ENCODE data around the gene ACTMAP.

Gene ACTMAP

DNA sequence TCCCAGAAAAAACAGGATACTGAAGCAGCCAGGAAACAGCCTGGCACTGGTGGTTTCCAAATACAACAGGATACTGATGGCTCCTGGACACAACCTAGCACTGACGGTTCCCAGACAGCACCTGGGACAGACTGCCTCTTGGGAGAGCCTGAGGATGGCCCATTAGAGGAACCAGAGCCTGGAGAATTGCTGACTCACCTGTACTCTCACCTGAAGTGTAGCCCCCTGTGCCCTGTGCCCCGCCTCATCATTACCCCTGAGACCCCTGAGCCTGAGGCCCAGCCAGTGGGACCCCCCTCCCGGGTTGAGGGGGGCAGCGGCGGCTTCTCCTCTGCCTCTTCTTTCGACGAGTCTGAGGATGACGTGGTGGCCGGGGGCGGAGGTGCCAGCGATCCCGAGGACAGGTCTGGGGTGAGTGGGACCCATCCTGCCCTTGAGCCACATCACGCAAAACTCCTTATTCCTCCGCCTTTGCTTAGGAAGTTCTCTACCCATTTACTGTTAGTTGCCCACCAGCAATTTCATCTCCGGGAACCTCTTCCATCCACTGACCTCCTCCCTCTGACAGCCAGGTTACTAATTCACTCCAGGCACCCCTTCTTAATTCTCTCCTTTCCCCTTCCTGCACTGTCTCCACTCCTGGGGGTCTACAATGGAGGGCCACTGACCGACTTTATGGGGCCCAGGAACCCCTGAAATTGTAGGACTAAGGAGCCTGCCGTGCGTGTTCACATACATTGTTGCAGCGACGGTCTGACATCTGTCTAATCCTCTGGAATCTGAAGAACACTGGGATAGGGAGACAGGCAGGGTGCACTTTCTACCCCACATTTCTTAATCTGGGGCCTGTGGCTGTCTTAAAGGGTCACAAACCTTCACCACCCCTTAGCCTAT lies 32.1 kb downstream of the ACTMAP start:
- no peak for DNase-seq

DNA sequence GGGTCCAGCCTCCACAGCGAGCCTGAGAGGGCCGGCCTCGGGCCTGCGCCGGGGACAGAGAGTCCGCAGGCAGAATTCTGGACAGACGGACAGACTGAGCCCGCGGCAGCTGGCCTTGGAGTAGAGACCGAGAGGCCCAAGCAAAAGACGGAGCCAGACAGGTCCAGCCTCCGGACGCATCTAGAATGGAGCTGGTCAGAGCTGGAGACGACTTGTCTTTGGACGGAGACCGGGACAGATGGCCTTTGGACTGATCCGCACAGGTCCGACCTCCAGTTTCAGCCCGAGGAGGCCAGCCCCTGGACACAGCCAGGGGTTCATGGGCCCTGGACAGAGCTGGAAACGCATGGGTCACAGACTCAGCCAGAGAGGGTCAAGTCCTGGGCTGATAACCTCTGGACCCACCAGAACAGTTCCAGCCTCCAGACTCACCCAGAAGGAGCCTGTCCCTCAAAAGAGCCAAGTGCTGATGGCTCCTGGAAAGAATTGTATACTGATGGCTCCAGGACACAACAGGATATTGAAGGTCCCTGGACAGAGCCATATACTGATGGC lies 32.9 kb downstream of the ACTMAP start:
- peak; percentile 39 for DNase-seq

DNA sequence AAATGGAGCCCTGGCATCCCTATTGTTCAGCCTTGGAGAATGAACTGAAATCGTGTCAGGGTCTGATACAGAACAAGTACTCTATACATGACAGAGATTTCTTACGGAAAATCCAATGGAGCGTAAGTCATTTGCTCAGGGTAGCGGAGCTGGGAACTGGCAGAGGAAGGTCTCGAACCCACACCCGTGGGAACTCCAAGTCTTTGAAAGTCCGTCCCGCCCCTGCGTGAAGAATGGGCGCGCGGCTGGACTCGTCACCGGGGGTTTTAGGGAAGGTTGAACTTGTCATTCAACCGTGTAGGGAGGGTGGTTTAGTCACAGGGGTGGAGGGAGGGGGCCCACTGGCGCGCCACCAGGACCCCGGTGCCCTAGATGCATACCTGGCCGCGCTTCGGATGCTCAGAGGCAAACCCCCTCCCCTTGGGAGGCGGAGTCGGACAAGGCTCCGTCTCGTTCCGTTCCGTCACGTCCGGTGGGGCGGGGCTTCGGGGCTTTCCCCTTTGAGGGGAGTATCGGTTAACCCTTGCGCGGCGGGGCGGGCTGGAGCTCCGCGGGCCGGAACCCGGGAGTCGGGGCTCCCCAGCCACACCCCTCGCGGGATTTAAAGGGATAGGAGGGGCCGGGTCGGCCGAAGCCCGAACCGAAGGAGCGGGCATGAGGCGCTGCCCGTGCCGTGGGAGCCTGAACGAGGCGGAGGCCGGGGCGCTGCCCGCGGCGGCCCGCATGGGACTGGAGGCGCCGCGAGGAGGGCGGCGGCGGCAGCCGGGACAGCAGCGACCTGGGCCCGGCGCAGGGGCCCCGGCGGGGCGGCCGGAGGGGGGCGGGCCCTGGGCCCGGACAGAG lies 33.6 kb downstream of the ACTMAP start, which contains the start of the genes COQ8B and ITPKC:
Gene COQ8B, minus strand, starts transcription at position 405 of the 843 bp plus-strand sequence. CDS start 2,254 bp downstream, outside the sequence.
Gene ITPKC, plus strand, starts transcription at position 631 of the 843 bp plus-strand sequence. Its CDS starts 24 bp downstream, at position 655.
- DNase-seq: peak; percentile 100

DNA sequence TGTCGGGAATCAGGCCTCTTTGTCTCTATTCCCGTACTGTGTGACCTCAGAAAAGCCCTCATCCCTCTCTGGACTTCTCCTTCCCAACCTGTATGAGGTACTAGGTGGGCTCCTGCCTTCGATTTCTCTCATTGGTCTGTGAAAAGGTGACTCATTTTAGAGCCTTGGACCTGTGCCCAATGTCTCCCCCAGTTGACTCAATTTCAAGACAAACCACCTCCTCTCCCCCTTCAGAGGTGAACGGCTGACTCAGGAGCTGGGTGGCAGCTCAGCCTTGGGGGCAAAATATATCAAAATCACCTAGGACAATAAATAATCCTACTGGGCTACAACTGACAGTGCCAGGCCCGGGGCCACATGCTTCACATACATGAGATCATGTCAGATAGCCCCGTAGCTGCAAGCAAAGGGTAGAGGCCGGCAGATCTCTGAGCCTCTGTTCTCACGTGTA lies 34.2 kb downstream of the ACTMAP start:
- peak; percentile 82 for DNase-seq

DNA sequence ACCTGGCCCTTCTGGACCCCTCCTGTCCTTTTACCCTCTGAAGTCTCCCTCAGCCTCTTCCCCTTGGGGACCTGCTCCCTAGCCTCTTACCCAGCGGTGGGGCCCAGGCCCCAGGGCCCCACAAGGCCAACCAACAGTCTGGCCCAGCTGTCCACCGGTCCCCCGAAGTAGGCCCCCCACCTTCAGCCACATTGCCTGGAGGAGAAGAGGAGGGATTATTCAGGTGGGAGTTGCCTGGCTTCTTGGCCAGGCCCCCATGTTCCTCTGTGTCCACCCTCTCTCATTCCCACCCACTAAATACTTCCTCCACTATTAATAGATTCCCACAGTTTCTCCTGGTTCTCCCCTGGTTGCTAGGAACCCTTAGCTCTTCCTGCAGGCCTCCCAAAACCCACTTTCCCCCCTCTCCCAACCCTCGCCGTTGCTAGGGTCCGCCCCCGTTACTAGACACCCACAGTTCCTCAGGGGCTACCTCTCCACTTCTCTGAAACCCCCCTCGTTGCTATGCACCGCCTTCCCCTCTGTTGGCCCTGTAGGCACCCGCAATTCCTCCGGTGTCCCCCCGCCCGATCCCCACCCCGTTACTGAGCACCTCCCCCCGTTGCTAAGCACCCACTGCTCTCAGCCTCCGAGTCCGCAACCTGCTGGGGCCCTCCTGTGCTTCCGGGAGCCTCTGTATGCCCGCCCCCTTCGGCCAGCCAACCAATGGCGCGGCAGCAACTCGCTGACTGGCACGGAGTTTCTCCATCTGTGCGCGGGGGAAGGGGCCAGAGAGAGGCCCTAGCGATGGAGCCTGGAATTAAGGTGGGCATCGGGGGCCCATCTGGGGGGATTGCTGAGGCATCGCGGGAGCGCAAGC lies 35.6 kb downstream of the ACTMAP start:
- peak; percentile 100 for DNase-seq

DNA sequence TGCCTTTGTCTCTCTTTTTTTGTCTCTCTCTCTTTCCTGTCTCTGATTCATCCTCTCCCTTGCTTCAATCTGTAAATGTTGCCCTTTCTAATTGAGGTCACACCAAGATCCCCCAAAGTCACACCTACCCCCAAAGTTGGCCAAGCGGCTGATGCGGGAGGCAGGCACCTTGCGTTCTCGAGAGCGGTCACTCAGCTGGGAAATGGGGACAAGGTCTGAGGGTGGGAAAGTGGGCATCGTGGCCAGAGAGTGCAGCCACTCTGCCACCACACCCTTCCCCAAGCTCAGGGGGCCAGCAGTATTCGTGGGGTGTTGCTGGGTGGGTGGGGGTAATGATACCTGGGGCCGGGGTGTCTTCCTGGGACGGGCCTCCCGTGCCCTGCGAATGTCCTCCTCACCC lies 36.3 kb downstream of the ACTMAP start:
- DNase-seq: no peak

DNA sequence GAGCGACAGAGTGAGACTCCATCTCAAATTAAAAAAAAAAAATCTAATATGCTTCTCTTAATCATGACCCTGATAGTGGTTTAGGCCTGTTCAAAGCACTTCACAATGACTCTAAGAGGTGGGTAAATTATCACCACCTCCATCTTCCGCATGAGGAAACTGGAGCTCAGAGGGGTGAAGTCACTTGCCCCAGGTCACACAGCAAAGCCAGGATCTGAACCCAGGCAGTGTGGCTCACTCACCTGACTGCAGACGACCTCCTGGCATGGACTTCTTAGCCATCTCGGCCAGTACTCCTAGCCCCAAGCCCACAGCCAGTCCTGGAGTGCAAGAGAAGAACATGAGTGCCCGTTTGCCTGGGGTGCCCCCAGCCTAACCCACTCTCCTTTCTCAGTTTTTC lies 40.5 kb downstream of the ACTMAP start:
- no peak for DNase-seq

DNA sequence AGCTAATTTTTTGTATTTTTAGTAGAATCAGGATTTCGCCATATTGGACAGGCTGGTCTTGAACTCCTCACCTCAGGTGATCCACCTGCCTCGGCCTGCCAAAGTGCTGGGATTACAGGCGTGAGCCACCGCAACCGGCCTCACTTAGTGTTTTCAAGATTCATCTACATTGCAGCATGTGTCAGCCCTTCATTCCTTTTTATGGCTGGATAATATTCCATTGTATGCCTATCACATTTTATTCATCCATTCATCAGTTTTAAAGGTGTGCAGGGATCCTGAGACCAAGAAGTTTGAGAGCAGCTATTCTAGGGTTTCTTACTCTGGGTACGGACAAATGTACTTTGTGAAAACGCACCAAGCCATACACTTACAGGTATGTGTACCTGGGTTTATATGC lies 42.7 kb downstream of the ACTMAP start:
- DNase-seq: no peak

DNA sequence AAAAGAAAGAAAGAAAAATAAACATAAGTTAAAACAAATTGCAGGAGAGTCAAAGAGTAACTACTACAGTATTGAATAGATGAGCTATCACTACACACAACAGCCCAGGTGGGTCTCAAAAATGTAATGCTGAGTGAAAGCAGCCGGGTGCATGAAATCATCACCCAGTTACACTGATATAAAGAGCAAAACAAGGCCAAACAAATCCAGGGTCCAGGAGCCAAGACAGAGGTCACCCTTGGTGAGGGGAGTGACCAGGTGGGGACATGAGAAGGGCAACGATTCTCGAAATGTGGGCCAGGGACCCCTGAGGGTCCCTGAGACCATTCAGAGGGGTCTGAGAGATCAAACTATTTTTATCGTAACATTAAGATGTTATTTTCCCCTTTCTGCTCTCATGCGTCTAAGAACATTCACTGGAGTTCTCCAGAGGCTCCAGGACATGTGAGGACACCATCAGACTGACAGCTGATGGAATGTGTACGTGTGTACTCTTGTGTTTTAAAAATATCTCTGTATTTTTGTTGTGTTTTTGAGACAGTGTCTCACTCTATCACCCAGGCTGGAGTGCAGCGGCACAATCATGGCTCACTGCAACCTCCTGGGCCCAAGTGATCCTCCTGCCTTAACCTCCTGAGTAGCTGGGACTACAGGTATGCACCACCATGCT lies 44.2 kb downstream of the ACTMAP start:
- no peak for DNase-seq

DNA sequence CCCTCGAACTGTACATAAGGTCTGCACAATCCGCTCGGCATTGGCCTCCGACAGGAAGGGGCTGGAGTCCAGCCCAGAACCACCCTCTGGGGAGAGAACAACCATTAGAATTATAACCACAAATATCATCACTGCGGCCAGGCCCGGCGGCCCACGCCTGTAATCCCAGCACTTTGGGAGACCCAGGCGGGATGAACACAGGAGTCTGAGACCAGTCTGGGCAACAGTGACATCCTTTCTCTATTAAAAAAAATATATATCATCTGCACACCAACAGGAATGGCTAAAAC lies 45.0 kb downstream of the ACTMAP start:
- DNase-seq: no peak

DNA sequence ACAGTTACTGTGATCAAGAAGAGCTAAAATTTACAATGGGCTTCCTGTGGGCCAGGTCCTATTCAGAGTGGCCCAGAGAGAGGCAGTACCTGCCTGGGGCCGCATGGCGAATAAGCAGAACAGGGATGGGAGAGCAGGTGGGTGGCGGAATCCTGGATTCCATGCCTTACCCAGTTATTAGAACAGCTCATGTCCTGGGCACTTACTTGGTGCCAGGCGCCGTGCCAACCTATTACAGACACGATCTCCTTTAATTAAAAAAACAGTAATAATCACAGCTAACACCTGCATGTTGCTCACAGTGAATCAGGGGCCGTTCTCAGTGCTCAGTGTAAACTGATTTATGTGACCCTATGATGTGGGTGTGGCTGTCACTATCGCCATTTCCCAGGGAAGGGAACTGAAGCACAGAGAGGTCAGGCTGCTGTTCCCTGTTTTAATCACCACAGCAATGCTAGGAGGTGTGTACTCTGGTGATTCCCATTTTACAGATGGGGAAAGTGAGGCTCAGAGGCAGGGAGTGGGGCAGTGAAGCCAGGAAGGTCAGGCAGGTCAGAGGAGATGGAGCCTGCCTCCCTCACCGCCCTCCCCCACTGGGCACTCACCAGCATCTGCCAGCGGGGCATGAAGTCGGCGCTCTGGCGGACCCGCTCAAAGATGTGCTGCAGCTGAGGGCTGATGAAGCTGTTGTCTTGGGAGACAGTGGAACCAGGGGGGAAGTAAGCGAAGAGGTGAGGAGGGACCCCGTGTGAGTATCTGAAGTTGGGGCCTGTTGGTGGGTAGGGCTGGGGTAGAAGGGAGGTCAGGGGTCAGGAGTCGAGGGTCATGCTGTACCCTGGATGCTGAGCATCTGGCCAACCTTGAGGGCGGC lies 45.6 kb downstream of the ACTMAP start:
- DNase-seq: no peak

DNA sequence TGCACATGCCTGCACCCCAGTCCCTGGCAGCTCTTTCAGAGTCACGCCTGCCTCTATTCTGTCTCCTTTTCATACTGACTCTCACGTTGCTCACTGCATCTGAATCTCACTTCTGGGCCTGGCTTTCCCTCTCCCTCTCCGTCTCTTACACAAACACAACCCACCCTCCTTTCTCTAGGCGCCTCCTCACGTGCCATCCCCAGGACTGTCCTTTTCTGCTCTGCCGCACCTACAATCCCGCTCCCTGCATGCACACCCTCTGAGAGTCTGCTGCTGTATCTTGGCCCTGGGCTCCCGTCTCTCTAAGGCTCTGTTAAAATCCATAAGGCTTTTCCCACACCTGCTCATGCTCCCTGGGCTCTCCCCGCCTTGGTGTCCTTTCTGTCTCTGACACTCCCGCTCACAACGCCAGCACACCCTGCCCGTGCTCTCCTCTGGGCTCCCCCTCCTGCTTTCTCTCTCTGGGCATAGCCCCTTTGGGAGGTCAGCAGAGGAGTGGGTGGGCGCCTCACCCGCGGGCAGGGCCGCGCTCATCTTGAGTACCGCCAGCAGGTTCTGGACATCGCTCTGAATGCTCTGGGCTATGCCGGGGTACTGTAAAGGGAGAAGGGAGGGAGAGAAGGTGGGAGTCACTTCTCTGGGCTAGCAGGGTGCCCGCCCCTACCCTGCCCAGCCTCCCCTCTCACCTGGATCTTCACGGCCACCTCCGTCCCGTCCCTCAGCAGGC lies 47.1 kb downstream of the ACTMAP start:
- no peak for DNase-seq

DNA sequence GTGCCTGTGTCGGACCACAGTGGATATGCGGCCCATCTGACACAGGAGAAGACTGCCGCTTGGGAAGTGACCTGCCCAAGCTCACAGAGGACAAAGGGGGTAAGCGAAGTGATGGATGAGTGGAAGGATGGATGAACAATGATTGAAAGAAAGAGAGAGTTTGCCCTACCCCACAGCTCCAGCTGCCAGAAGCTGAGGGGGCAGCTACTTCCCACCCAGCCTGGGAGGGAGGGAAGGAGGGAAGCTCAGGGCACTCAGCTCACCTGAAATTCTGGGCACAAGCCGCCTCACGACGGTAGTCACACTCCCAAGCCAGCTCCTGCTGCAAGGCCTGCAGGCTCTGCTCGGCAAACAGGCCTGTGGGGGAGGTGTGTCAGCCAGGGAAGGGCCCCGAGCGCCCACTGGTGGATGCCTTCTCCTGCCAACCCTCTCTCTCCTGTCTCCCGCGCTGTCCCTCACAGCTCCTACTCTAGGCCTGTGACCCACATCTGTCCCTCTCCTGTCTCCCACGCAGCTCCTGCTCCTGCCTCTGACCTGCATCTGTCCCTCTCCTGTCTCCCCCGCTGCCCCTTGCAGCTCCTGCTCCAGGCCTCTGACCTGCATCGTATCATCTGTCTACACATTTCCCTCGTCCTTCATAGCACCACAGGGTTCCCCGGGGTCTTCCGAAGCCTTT lies 47.8 kb downstream of the ACTMAP start:
- no peak for DNase-seq

DNA sequence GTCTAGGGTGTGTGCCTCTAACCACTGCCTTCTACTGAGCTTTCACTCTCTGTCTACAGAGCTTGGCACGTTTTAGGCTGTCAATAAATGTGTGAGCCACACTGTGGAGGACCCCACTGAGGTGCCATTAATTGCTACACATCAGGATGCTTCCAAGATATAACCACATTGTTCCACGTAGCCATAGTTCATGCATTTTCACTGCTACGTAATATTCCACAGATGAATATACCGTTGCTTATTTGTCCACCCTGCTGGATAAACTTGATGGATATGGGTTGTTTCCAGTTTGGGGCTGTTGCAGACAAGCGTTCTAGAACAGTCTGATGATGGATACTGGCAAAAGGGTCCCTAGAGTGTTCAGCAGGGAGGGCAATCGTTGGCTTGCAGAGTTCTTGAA lies 48.5 kb downstream of the ACTMAP start:
- no peak for DNase-seq

DNA sequence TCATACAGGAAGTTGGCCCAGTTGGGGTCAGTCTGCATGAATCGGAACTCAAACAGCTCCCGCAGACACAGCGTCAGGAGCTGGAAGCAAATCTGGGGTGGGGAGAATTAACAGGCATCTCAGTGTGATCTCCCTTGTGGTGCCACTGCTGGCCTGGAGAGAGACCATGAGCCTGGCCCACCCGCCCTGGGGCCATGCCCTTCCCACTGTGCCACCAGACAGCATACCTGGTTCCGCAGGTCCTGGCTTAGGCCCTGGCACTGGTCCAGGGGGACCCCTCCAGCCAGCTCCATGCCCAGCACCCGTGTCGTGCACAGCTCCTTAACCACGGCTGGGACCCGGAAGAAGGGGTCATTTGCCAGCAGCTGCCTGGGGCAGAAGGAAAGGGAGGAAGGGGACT lies 50.2 kb downstream of the ACTMAP start:
- no peak for DNase-seq

DNA sequence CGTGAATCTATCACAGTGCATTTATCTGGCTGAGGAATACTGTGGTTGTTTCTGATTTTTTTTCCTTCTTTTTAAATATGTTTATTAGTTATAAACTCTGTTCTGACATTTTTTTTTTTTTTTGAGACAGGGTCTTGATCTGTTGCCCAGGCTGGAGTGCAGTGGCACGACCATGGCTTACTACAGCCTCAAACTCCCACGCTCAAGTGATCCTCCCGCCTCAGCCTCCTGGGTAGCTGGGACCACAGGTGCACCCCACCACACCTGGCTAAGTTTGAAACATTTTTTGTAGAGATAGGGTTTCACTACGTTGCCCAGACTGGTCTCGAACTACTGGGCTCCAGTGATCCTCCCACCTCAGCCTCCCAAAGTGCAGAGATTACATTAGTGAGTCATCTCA lies 53.3 kb downstream of the ACTMAP start:
- DNase-seq: no peak

DNA sequence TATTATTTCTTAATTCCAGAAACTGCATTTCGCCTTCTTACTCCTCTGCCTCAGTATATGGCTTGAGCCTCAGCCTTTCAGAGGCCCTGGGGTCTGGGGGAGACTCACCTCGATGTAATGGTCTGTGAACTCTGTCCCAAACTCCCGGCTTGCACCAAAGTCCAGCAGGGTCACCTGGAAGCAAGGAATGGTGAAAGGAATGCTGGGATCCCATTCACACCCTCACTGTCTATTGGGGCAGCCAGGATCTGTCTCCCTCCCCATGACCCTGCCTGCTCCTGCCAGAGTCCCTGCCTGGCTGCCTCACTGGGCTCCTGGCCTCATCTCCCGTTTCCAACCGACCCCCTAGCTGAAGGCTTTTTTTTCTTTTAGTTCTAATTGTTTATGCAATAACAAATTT lies 54.4 kb downstream of the ACTMAP start:
- no peak for DNase-seq

DNA sequence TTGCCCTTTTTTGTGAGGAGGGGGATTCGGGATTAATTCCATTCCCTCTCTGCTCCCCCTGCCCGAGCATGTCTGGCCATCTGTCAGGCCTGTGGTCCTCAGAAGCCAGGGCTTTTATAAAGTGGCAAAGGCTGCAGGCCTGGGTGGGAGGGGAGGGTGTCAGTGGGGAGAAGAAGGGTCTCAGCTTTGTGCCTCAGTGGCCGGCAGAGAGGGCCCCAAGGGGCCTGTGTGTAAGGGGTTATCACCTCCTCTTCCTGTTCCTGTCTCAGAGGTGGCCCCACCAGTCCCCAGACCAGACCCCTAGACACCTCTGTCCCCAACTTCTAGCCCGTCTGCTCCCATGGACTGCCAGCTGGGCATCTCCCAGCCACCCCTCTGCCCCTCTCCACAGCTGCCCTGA lies 56.4 kb downstream of the ACTMAP start:
- no peak for DNase-seq

DNA sequence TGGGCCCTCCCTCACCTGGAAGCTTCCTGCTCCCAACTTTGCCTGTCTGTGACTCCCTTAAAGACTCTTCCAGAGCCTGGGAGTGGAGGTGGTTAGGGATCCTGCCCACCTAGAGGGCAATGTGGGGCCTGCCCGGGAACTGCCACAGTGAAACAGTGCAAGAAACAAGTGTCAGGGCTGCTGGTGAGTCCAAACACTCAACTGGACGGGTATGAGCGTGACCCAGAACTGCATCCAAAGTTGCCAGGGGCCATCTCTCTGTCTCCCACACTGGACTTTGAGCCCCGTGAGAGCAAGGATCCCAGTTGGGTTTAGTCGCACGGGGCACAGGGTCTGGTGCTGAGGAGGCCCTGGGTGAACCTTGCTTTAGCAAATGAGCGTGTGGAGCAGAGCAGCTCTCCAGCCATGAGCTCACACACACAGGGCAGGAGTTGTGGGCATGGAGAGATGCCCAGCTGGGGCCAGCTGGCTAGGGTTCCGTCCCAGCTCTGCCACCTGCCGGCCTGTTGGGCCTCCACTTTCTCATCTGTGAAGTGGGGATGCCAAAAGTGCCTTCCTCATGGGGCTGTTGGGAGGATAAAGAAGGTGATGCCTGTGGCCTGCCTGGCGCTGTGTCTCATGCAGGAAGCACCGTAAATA lies 57.0 kb downstream of the ACTMAP start:
- DNase-seq: no peak
